H1 (cell line): ENCODE data around the gene C19orf38. TPM values are rescaled to one million over a fixed set of nuclear protein-coding genes. Genes with fewer than 3 reads are reported as not detected.
A peak's percentile ranks its signal among the peaks of the same experiment; 100 is the strongest.

Experiments
- ATF3 ChIP-seq: IDR thresholded peaks from 2 replicates; pipeline ENCODE4 v1.6.1; 2011; ENCODE audit warnings: low read depth, mild to moderate bottlenecking, low read length; ENCODE audit not compliant: insufficient read depth
- BACH1 ChIP-seq: IDR thresholded peaks from 2 replicates; pipeline ENCODE4 v1.6.1; 2012; ENCODE audit warnings: low read length, improper control_type of control experiment
- CEBPB ChIP-seq: IDR thresholded peaks from 2 replicates; pipeline ENCODE4 v1.6.1; 2012; ENCODE audit warnings: low read depth, low read length
- CREB1 ChIP-seq: IDR thresholded peaks from 2 replicates; pipeline ENCODE4 v1.6.1; 2012; ENCODE audit warnings: inconsistent platforms
- CTBP2 ChIP-seq: IDR thresholded peaks from 2 replicates; pipeline ENCODE4 v1.7.0; 2011; ENCODE audit warnings: borderline replicate concordance, mild to moderate bottlenecking, moderate library complexity, mixed read lengths, low read length; ENCODE audit not compliant: insufficient read depth, insufficient read length
- CTCF ChIP-seq, 3 experiments: IDR thresholded peaks; 1 replicate in 2 of 3; 2 replicates in 1 of 3; pipeline versions ENCODE4 v1.5.1 to v1.6.1; 2011; ENCODE audit warnings: low read length in 3 of 3, mild to moderate bottlenecking in 3 of 3, inconsistent platforms in 2 of 3, low read depth in 1 of 3, moderate library complexity in 1 of 3; ENCODE audit not compliant: insufficient read depth in 1 of 3; ENCODE audit errors: control extremely low read depth in 1 of 3
- EP300 ChIP-seq, 2 experiments: IDR thresholded peaks; 1 replicate in 1 of 2; 2 replicates in 1 of 2; pipeline ENCODE4 v1.6.1; 2011 to 2012; ENCODE audit warnings: low read depth in 2 of 2, low read length in 2 of 2, mild to moderate bottlenecking in 2 of 2, borderline replicate concordance in 1 of 2, inconsistent platforms in 1 of 2, moderate library complexity in 1 of 2
- GABPA ChIP-seq: IDR thresholded peaks from 2 replicates; pipeline ENCODE4 v1.6.1; 2011; ENCODE audit warnings: mild to moderate bottlenecking, low read length, moderate library complexity, borderline replicate concordance; ENCODE audit not compliant: insufficient read depth
- JUND ChIP-seq: IDR thresholded peaks from 2 replicates; pipeline ENCODE4 v1.6.1; 2011; ENCODE audit warnings: mild to moderate bottlenecking, improper control_type of control experiment, low read length
- PHF8 ChIP-seq: fragments of 200-600 bp; sonication (generic); conservative IDR thresholded peaks from 2 replicates; pipeline ENCODE4 v1.7.1; 2012; ENCODE audit warnings: low read depth, mild to moderate bottlenecking, inconsistent platforms, low read length, moderate library complexity
- POLR2AphosphoS5 ChIP-seq: IDR thresholded peaks from 2 replicates; pipeline ENCODE4 v1.6.1; 2011; ENCODE audit warnings: low read depth, low read length
- RFX5 ChIP-seq: IDR thresholded peaks from 2 replicates; pipeline ENCODE4 v1.6.1; 2011; ENCODE audit warnings: low read depth, low read length, improper control_type of control experiment, borderline replicate concordance
- TAF1 ChIP-seq: IDR thresholded peaks from 2 replicates; pipeline ENCODE4 v1.6.1; 2011; ENCODE audit warnings: mild to moderate bottlenecking, low read depth, low read length
- polyA plus RNA-seq, 7 experiments: library from polyadenylated mRNA; depleted of rRNA in 3 of 7; stranded (reverse) in 5 of 7; unstranded in 2 of 7; fragments of >200 nt in 5 of 7; fragments of 200-250 nt in 2 of 7; gene quantifications; 1 replicate in 5 of 7; 2 replicates in 1 of 7; 4 replicates in 1 of 7; pipeline versions ENCODE4 v1.2.1 to v1.2.3, GENCODE V29; 2011 to 2013; ENCODE audit warnings: missing spikeins in 2 of 7, mixed read lengths in 2 of 7
- total RNA-seq: library from RNA; stranded (reverse); fragmentation: NEBNext Ultra II Directional; extraction: Animal tissue kit (Norgen Biotek cat#: 25700); gene quantifications from 2 replicates; pipeline ENCODE4 v1.2.1, GENCODE V29; 2021
- TF ChIP-seq, protein P1 (sequence below): IDR thresholded peaks from 2 replicates; pipeline ENCODE4 v1.6.1; 2012; ENCODE audit warnings: inconsistent platforms

Gene C19orf38
- total and polyA plus RNA-seq, 2 of the 8 experiments (the other 6 are each of a cell fraction or from before 2014, with no cell fraction given) = 0.53 TPM; not detected in 1

GRCh38 chr19:10870955-10871603 is 22.9 kb downstream of the C19orf38 start, which contains the start of gene CARM1 (continued):
- TF ChIP-seq PHF8 = no peak
- peak in 1 of 2 experiments; percentile 46; a peak in 1 of 3 replicates for TF ChIP-seq EP300 (IDR thresholded peaks at IDR 0.05; ENCODE audit: borderline replicate concordance in 1 of 2, low read depth in 2 of 2, low read length in 2 of 2)
- TF ChIP-seq, protein P1, sequence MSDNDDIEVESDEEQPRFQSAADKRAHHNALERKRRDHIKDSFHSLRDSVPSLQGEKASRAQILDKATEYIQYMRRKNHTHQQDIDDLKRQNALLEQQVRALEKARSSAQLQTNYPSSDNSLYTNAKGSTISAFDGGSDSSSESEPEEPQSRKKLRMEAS = no peak
- TF ChIP-seq POLR2AphosphoS5 = no peak
- TF ChIP-seq TAF1 = 0 out of 2 replicates have a peak, but pooled peaks have one; percentile 35
- no peak for TF ChIP-seq CEBPB
- TF ChIP-seq CTCF (IDR thresholded peaks at IDR 0.05; ENCODE audit: control extremely low read depth in 1 of 3, insufficient read depth in 1 of 3, low read depth in 1 of 3, low read length in 3 of 3) = peak; percentile 72 to 97 (median 95)
- peak; percentile 93 for TF ChIP-seq CREB1
- no peak for TF ChIP-seq GABPA
- TF ChIP-seq CTBP2 = no peak
- peak; percentile 52; the same call in 1 of the 2 replicates for TF ChIP-seq ATF3
- no peak for TF ChIP-seq BACH1
- TF ChIP-seq RFX5 = no peak
- TF ChIP-seq JUND = no peak
- TF ChIP-seq, all 59 proteins: peak for 12
